ENCODE measurements around the gene INTS14. TPM values are rescaled to one million over a fixed set of nuclear protein-coding genes. Genes with fewer than 3 reads are reported as not detected.

The INTS14 gene
- total RNA-seq, 1 donor from 2014 or later: 24.4 TPM

GRCh38 chr15:65547841-65548240 lies 63.1 kb downstream of the INTS14 start:
- H3K4me3 Mint-ChIP-seq (ENCODE audit: unreplicated experiment): no peak overlapping the region
- no peak overlapping the region for H3K9ac ChIP-seq (ENCODE audit: low read length)
- peaks cover 15% of the 10 kb centered on the region for H3K4me1 Mint-ChIP-seq (ENCODE audit: low read depth, unreplicated experiment)
- FAIRE-seq (no peak), DNase-seq (ENCODE audit: low read depth) (no peak)
- no peak overlapping the region for H3K4me2 ChIP-seq (ENCODE audit: low read length)
- no peak overlapping the region for H2AFZ ChIP-seq (ENCODE audit: low read depth, low read length)
- no peak overlapping the region for H3K27ac ChIP-seq (ENCODE audit: low read depth, low read length)
- peaks cover 2% of the 10 kb centered on the region for H3K36me3 Mint-ChIP-seq (ENCODE audit: low read depth, unreplicated experiment)
- H3K4me3 ChIP-seq (ENCODE audit: insufficient read depth, low read depth, low read length): no peak overlapping the region
- H3K9me3 ChIP-seq (ENCODE audit: insufficient read depth, low read depth, low read length): no peaks in the 10 kb centered on the region
- peaks cover 66% of the 10 kb centered on the region for H4K20me1 ChIP-seq (ENCODE audit: insufficient read depth, low read length)
- H3K36me3 ChIP-seq (ENCODE audit: insufficient read depth, low read length): no peaks in the 10 kb centered on the region
- no peaks in the 10 kb centered on the region for H3K9me3 Mint-ChIP-seq (ENCODE audit: unreplicated experiment)
- H3K27me3 Mint-ChIP-seq (ENCODE audit: low read depth, unreplicated experiment): no peaks in the 10 kb centered on the region
- H3K4me1 ChIP-seq (ENCODE audit: insufficient read depth, low read length): peaks cover 7% of the 10 kb centered on the region
- H3K27me3 ChIP-seq (ENCODE audit: insufficient read depth, low read length): no peaks in the 10 kb centered on the region
- no peak for TF ChIP-seq CTCF (IDR thresholded peaks at IDR 0.05; ENCODE audit: insufficient read depth, low read depth, low read length)
- TF ChIP-seq EZH2 (IDR thresholded peaks at IDR 0.05; ENCODE audit: insufficient read depth, low read length): no peak
- H3K27ac Mint-ChIP-seq (ENCODE audit: unreplicated experiment): no peak overlapping the region
- H3K79me2 ChIP-seq (ENCODE audit: insufficient read depth, low read length): peaks cover 74% of the 10 kb centered on the region

- H3K9ac ChIP-seq (ENCODE audit: low read length): no peak overlapping the region
- FAIRE-seq: no peak
Measured at GRCh38 chr15:65541231-65541820, 69.6 kb downstream of the INTS14 start.

More at GRCh38 chr15:65541231-65541820, 69.6 kb downstream of the INTS14 start:
- no peak overlapping the region for H2AFZ ChIP-seq (ENCODE audit: low read depth, low read length)
- no peaks in the 10 kb centered on the region for H3K27me3 ChIP-seq (ENCODE audit: insufficient read depth, low read length)
- no peak overlapping the region for H3K4me2 ChIP-seq (ENCODE audit: low read length)
- Mint-ChIP-seq H3K4me1 (ENCODE audit: low read depth, unreplicated experiment) (no peaks in the 10 kb centered on the region), H3K36me3 (ENCODE audit: low read depth, unreplicated experiment) (peaks cover 6% of the 10 kb centered on the region), H3K27me3 (ENCODE audit: low read depth, unreplicated experiment) (no peaks in the 10 kb centered on the region), H3K4me3 (ENCODE audit: unreplicated experiment) (no peak overlapping the region), H3K9me3 (ENCODE audit: unreplicated experiment) (no peaks in the 10 kb centered on the region), H3K27ac (ENCODE audit: unreplicated experiment) (no peak overlapping the region)
- H3K27ac ChIP-seq (ENCODE audit: low read depth, low read length): no peak overlapping the region
- H4K20me1 ChIP-seq (ENCODE audit: insufficient read depth, low read length): peaks cover 59% of the 10 kb centered on the region
- H3K79me2 ChIP-seq (ENCODE audit: insufficient read depth, low read length): peaks cover 87% of the 10 kb centered on the region
- no peaks in the 10 kb centered on the region for H3K4me1 ChIP-seq (ENCODE audit: insufficient read depth, low read length)
- TF ChIP-seq EZH2 (IDR thresholded peaks at IDR 0.05; ENCODE audit: insufficient read depth, low read length) (no peak), CTCF (IDR thresholded peaks at IDR 0.05; ENCODE audit: insufficient read depth, low read depth, low read length) (no peak)
- H3K36me3 ChIP-seq (ENCODE audit: insufficient read depth, low read length): no peaks in the 10 kb centered on the region
- no peak for DNase-seq (ENCODE audit: low read depth)
- no peak overlapping the region for H3K4me3 ChIP-seq (ENCODE audit: insufficient read depth, low read depth, low read length)
- H3K9me3 ChIP-seq (ENCODE audit: insufficient read depth, low read depth, low read length): no peaks in the 10 kb centered on the region
